ENCODE results near the gene ELOVL5. TPM values are rescaled to one million over a fixed set of nuclear protein-coding genes. Genes with fewer than 3 reads are reported as not detected.

ELOVL5 gene
- total RNA-seq, 4 donors from 2014 or later = 58.4 to 97.0 (median 69.7) TPM

- TF ChIP-seq POLR2A (IDR thresholded peaks at IDR 0.05) = no peak
- TF ChIP-seq EP300 (IDR thresholded peaks at IDR 0.05) = no peak
- TF ChIP-seq CTCF (IDR thresholded peaks at IDR 0.05) = no peak
- H3K27ac ChIP-seq = no peak overlapping the region
- H3K4me1 ChIP-seq = peaks cover 0 to 55% (median 5%) of the 10 kb centered on the region in 4 donors
Measured at GRCh38 chr6:53316142-53316541, 32.6 kb downstream of the ELOVL5 start.

GRCh38 chr6:53315086-53315724, 33.5 kb downstream of the ELOVL5 start:
- Histone ChIP-seq H3K4me1 (peaks cover 0 to 58% (median 9%) of the 10 kb centered on the region in 4 donors), H3K36me3 (no peaks in the 10 kb centered on the region), H3K27ac (peak overlapping the region in 1 of 4 donors; percentile 37), H3K4me3 (no peak overlapping the region), H3K27me3 (no peaks in the 10 kb centered on the region), H3K9me3 (no peaks in the 10 kb centered on the region)
- TF ChIP-seq EP300 (IDR thresholded peaks at IDR 0.05) = no peak
- TF ChIP-seq POLR2A (IDR thresholded peaks at IDR 0.05) = no peak
- no peak for TF ChIP-seq CTCF (IDR thresholded peaks at IDR 0.05)
- 38 to 48% methylated on average over 3 of the region's 3 CpGs for WGBS, 2 donors
- no peak for DNase-seq (ENCODE audit: low spot score in 2 of 2)

More at GRCh38 chr6:53316142-53316541, 32.6 kb downstream of the ELOVL5 start:
- Histone ChIP-seq H3K4me3 (no peak overlapping the region), H3K27me3 (no peaks in the 10 kb centered on the region), H3K9me3 (no peaks in the 10 kb centered on the region), H3K36me3 (no peaks in the 10 kb centered on the region)
- no peak for DNase-seq (ENCODE audit: low spot score in 2 of 2)

- DNase-seq (ENCODE audit: low spot score in 2 of 2) = no peak
- no peaks in the 10 kb centered on the region for H3K9me3 ChIP-seq
- 39 to 47% methylated on average over 4 of the region's 4 CpGs for WGBS, 2 donors
- no peaks in the 10 kb centered on the region for H3K36me3 ChIP-seq
- no peaks in the 10 kb centered on the region for H3K27me3 ChIP-seq
- H3K4me1 ChIP-seq = peaks cover 0 to 71% (median 10%) of the 10 kb centered on the region in 4 donors
- no peak overlapping the region for H3K27ac ChIP-seq
- TF ChIP-seq POLR2A (IDR thresholded peaks at IDR 0.05) (no peak), EP300 (IDR thresholded peaks at IDR 0.05) (peak in 1 of 2 donors; percentile 26), CTCF (IDR thresholded peaks at IDR 0.05) (no peak)
- H3K4me3 ChIP-seq = no peak overlapping the region
Measured at GRCh38 chr6:53313784-53314400, 34.9 kb downstream of the ELOVL5 start.

- TF ChIP-seq POLR2A (IDR thresholded peaks at IDR 0.05) (no peak), EP300 (IDR thresholded peaks at IDR 0.05) (no peak), CTCF (IDR thresholded peaks at IDR 0.05) (no peak)
- peaks cover 0 to 85% (median 16%) of the 10 kb centered on the region in 4 donors for H3K4me1 ChIP-seq
- no peaks in the 10 kb centered on the region for H3K36me3 ChIP-seq
- H3K27me3 ChIP-seq = no peaks in the 10 kb centered on the region
- 81 to 85% methylated on average over 2 of the region's 2 CpGs for WGBS, 2 donors
- H3K27ac ChIP-seq = no peak overlapping the region
- DNase-seq (ENCODE audit: low spot score in 2 of 2) = no peak
- no peak overlapping the region for H3K4me3 ChIP-seq
- no peaks in the 10 kb centered on the region for H3K9me3 ChIP-seq
Measured at GRCh38 chr6:53312355-53312754, 36.4 kb downstream of the ELOVL5 start.

- Histone ChIP-seq H3K27me3 (no peaks in the 10 kb centered on the region), H3K36me3 (no peaks in the 10 kb centered on the region), H3K4me3 (no peak overlapping the region), H3K9me3 (no peaks in the 10 kb centered on the region), H3K4me1 (peaks cover 0 to 92% (median 20%) of the 10 kb centered on the region in 4 donors), H3K27ac (no peak overlapping the region)
- WGBS, 2 donors = 66 to 74% methylated on average over 3 of the region's 3 CpGs
- no peak for TF ChIP-seq POLR2A (IDR thresholded peaks at IDR 0.05)
- no peak for TF ChIP-seq EP300 (IDR thresholded peaks at IDR 0.05)
- no peak for TF ChIP-seq CTCF (IDR thresholded peaks at IDR 0.05)
- DNase-seq (ENCODE audit: low spot score in 2 of 2) = no peak
Measured at GRCh38 chr6:53311586-53311935, 37.2 kb downstream of the ELOVL5 start.
